ENCODE measurements around the gene LSM4.

The LSM4 gene

DNA sequence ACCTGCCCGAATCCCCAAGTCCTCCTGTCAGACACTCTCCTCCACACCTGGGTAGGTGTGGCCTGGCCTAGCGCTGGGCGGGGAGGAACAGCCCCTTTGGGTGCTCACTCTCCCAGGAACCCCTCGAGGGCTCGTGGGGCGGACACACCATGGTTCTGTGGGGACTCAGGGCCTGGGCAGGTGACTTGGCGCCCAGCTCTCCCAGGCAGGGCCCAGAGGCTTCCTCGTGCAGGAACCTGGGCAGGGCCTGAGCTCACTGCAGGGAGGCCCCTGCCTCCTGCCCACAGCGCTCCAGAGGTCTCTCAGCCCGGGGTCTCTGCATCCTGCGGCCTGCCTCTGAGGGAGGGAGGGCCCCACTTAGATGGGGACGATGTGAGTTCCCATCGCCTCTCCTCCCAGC lies 11.9 kb downstream of the LSM4 start:
- DNase-seq = no peak

DNA sequence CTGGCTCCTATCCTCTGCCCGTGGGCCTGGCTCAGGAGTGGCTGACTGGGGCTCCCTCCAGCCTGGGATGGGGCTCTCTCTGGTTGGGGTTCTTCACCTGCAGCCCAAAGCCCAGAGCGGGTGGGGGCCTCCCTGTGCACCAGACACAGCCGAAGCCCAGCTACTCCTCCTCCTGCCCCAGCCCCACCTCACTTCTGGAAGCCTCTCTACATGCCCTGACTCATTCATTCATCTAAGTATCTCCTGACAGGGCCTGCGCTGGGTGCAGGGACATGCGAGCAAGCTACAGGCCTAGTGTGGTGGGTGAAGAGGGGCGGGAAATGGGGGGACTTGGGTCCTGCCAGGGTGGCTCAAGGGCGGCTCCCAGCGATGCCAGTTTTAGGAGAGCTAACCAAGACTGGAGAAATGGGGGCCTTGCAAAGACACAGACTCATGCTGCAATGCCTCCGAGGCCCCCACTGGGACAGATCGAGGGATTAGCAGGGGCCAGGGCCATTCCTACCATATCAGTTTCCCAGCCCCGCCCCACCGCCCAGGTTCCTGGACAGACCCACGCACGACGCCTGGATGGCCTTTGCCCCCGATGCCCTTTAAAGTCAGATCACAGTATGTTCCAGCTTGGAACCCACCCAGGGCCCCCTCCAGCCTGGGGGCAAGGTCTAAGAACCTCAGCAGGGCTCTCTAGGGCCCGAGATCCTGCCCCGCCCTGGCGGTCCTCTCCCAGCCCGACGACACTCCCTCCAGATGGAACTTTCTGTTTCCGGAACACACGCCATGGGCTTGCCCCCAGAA lies 12.6 kb downstream of the LSM4 start:
- no peak for DNase-seq

- DNase-seq = no peak
Observed at GRCh38 chr19:18309525-18310064, 13.3 kb downstream of the LSM4 start.

DNA sequence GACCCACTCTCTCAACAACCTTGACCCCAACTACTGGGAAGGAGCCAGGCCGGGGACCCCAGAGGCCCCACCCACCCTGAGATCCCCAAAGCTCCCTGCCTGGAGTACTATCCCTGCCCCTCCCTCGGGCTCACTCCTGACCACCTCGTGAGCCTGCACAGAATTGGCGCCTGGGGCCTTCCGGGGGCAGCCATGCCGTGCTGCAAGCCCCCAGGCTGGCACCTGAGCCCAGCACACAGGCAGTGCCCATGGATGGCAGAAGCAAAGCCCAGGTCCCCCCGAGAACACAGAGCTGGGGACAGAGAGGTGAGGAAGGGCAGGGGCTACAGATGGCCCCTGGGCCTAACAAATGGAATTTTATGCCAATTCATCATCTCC lies 13.9 kb downstream of the LSM4 start:
- no peak for DNase-seq

GRCh38 chr19:18308051-18308947 lies 14.6 kb downstream of the LSM4 start:
- DNase-seq = no peak

- no peak for DNase-seq
Observed at GRCh38 chr19:18307271-18307681, 15.6 kb downstream of the LSM4 start.

DNA sequence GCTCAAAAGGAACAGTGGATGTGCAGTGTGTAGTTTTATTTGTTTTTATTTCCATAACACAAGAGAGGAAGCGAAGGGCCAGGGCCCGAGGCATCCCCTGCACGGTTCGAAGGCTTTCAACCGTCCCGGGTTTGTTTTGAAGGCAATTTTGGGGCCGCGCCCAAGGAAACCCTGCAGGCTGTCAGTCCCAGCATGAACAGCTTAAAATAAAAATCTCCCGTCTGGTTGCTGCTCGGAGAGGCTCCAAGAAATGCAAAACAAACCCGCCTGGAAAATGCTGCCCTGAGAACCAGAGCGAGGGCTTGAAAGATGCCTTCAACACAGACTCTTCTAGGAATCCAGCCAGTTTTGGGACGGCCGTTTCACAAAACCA lies 16.0 kb downstream of the LSM4 start:
- DNase-seq = no peak

GRCh38 chr19:18306209-18306887 lies 16.5 kb downstream of the LSM4 start:
- no peak for DNase-seq

DNA sequence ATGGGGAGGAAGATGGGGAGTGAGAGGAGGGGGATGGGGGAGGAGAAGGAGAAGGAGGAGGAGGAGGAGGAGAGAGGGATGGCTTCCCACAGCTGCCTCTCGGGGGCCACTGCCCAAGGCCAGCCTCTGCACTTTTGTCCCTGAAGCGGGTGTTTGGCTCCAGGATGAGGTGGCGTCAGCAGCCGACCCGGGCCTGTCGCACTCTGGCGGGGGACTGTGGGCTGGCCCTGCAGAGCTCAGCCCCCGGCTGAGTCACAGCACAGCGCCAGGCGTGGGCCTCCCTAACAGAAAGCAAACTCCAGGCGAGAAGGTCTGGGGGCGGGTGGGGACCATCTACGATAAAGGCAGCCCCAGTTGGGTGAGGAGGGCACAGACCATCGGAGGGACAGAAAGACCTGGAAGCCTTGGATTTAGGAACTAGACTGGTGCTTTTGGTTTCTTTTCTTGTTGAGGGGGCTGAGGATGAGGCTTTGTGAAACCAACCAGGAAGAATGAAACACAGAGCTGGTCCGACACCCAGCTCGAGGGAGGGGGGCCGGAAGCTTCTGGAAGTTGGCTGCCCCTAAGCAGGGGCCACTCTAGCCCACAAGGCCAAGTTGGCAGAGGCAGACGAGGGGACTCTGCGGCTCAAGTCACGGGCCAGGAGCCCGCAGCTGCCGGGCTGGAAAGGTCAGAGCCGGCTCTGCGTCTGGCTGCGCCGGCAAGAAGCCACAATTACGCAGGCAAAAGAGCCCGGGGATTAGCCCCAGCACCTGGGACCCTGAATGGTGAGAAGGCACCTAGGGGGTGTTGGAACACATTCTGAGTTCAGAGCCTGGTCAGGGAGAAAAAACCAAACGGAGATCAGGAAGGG lies 18.2 kb downstream of the LSM4 start:
- no peak for DNase-seq

GRCh38 chr19:18304208-18304457 lies 18.7 kb downstream of the LSM4 start:
- DNase-seq = no peak

DNA sequence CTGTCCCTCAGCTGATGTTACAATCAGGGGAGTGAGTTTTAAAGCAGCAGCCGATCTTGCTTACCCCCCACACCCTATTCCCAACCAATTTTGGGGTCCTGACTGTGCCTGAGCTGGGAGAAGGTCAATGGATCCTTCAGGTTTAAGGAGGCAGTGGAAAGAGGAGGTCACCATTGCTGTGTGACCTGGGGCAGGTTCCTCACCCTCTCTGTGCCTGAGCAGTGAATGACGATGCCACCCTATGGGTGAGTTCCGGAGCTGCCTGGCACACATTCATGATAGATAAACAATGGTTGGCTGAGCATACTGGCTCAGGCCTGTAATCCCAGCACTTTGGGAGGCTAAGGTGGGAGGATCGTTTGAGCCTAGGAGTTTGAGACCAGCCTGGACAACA lies 21.2 kb downstream of the LSM4 start:
- DNase-seq = no peak

- DNase-seq = no peak
Observed at GRCh38 chr19:18300930-18301717, 21.8 kb downstream of the LSM4 start.

DNA sequence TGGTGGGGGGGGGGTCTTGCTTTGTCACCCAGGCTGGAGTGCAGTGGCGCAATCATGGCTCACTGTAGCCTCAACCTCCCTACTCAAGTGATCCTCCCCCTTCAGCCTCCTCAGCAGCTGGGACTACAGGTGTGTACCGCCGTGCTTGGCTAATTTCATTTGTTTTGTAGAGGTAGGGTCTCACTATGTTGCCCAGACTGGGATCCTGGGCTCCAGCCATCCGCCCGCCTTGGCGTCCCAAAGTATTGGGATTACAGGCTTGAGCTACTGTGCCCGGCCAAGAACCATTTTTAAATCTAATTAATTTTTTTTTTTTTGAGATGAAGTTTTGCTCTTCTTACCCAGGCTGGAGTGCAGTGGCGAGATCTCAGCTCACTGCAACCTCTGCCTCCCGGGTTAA lies 23.2 kb downstream of the LSM4 start:
- no peak for DNase-seq

- no peak for DNase-seq
Observed at GRCh38 chr19:18298601-18299000, 24.3 kb downstream of the LSM4 start.

- no peak for DNase-seq
Observed at GRCh38 chr19:18297308-18297707, 25.6 kb downstream of the LSM4 start.

GRCh38 chr19:18295034-18295451 lies 27.8 kb downstream of the LSM4 start:
- DNase-seq = no peak

DNA sequence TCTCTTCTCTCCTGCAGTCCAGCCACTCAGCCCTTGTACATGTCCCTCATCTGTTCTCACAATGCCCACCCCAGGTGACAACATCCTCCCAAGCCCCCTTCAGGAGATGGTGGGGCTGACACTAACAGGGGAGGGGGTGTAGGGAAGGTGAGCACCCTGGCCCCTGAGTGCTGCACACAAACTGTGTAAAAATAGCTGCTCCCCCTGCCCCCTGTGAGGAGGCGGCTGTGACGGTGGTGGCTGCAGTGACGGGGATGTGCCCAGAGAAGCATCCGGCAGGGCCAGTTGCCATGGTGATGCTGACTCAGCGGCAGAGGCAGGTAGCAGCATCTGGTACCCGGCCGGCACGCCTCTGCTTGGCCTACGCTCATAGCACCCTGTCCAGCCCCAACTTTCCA lies 28.4 kb downstream of the LSM4 start:
- no peak for DNase-seq

- no peak for DNase-seq
Observed at GRCh38 chr19:18293642-18294466, 29.0 kb downstream of the LSM4 start.

DNA sequence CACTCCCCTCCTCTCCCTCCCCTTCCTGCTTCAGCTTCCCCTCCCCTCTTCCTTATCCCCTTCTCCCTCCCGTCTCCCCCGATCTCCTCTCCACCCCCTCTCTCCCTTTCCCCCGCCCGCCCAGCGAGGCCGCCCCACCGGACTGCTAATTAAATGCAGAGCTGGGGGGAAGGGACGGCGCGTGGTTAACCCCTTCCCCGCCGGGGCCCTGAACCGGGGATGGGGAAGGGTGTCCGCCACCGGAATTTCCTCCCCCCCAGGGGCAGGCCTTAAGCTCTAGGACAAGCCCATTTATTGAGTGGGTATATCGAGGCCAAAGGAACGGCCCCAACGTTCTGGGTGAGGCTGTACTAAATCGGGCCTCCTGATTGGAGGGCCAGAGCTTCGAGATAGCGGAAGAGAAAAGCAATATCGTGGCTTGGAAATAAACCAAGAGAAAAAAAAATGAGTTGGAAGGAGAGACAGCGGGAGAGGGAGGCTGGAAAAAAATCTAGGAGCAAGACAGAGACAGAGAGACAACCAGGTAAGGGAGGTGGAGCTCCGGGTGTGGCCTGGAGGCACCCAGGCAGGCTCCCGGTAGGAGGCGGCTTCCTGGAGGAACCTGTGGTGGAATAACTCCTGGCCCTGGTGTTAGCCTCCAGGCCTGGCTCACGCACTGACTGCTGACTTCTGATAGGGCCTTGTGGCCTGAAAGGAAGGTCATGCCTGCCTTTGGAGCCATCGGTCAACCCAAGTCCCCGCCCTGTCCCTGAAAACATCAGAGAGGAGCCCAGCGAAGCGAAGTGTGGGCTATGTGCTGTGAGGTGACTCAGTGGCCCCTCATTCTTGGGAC lies 29.9 kb downstream of the LSM4 start:
- no peak for DNase-seq

- DNase-seq = no peak
Observed at GRCh38 chr19:18292462-18292809, 30.4 kb downstream of the LSM4 start.
